Body of pancreas (tissue), 4 donors: ENCODE results near the gene RHNO1. TPM values are rescaled to one million over a fixed set of nuclear protein-coding genes. Genes with fewer than 3 reads are reported as not detected.

ENCODE experiments used
- ATAC-seq: fragments of 150-250 bp; one replicate; pipeline ENCODE4 v1.9.1; 2016
- DNase-seq, 4 donors: peaks; one replicate each; pipeline ENCODE4 v3.0.0-alpha.2; 2019
- H3K27ac ChIP-seq, 4 donors: fragments of 200-600 bp; sonication (generic); 1 replicate in 3 of 4; 2 replicates in 1 of 4; pipeline versions ENCODE4 v1.5.1 to v1.6.1; 2016 to 2019; ENCODE audit warnings: mild to moderate bottlenecking in 1 of 4, mixed read lengths in 1 of 4, moderate library complexity in 1 of 4
- H3K27me3 ChIP-seq, 2 donors: fragments of 200-600 bp; sonication (generic); one replicate each; pipeline ENCODE4 v1.6.0; 2016; ENCODE audit warnings: mild to moderate bottlenecking in 1 of 2
- H3K36me3 ChIP-seq, 2 donors: fragments of 200-600 bp; sonication (generic); replicated peaks in 1 of 2; 2 replicates each; pipeline ENCODE4 v1.5.1; 2016; ENCODE audit warnings: low read depth in 2 of 2; ENCODE audit not compliant: insufficient read depth in 1 of 2
- H3K4me1 ChIP-seq: fragments of 200-600 bp; sonication (generic); one replicate; pipeline ENCODE4 v1.6.0; 2016
- H3K4me3 ChIP-seq, 2 donors: fragments of 200-600 bp; sonication (generic); 1 replicate in 1 of 2; 2 replicates in 1 of 2; pipeline ENCODE4 v1.5.1; 2016 to 2019
- H3K9me3 ChIP-seq, 3 donors: fragments of 200-600 bp; sonication (generic); 1 replicate in 2 of 3; 2 replicates in 1 of 3; pipeline ENCODE4 v1.5.1; 2016
- CTCF ChIP-seq, 7 experiments: fragments of 450-650 bp in 4 of 7; fragments of 200-600 bp in 3 of 7; sonication (generic) in 3 of 7; IDR thresholded peaks; one replicate each; pipeline ENCODE4 v1.5.1; 2016 to 2019; ENCODE audit warnings: antibody characterized with exemption in 7 of 7
- POLR2A ChIP-seq, 3 donors: fragments of 450-650 bp; IDR thresholded peaks; one replicate each; pipeline ENCODE4 v1.6.1; 2016; ENCODE audit warnings: antibody characterized with exemption in 3 of 3, mild to moderate bottlenecking in 2 of 3
- WGBS, 2 donors: methylation state at CpG; one replicate each; pipeline ENCODE4 v1.1.5; 2017; 5-methylcytosine and 5-hydroxymethylcytosine counted together
- intact Hi-C: fragments of 100-400 bp; cut with DNase I; formaldehyde crosslinking; loops from one replicate; pipeline ENCODE4 v1.15.1; 2023
- total RNA-seq, 2 donors: library from RNA; depleted of rRNA; stranded (reverse); fragments of >200 nt; gene quantifications; one replicate each; pipeline ENCODE4 v1.1.0, GENCODE V29; 2016

RHNO1 gene
- total RNA-seq, 2 donors from 2014 or later, result 6.0 to 10.9 TPM

GRCh38 chr12:2884810-2885209, 7.8 kb downstream of the RHNO1 start:
- H3K36me3 ChIP-seq, result no peaks in the 10 kb centered on the region
- H3K27me3 ChIP-seq, result no peaks in the 10 kb centered on the region
- TF ChIP-seq POLR2A (IDR thresholded peaks at IDR 0.05), result no peak
- no peak for TF ChIP-seq CTCF (IDR thresholded peaks at IDR 0.05)
- no peaks in the 10 kb centered on the region for H3K9me3 ChIP-seq
- H3K4me1 ChIP-seq, result no peaks in the 10 kb centered on the region
- DNase-seq, result no peak
- intact Hi-C loops, result no loop called here
- no peak overlapping the region for H3K27ac ChIP-seq
- no peak overlapping the region for H3K4me3 ChIP-seq
- no peak for ATAC-seq
- 42 to 43% methylated on average over 2 of the region's 2 CpGs for WGBS, 2 donors

DNA sequence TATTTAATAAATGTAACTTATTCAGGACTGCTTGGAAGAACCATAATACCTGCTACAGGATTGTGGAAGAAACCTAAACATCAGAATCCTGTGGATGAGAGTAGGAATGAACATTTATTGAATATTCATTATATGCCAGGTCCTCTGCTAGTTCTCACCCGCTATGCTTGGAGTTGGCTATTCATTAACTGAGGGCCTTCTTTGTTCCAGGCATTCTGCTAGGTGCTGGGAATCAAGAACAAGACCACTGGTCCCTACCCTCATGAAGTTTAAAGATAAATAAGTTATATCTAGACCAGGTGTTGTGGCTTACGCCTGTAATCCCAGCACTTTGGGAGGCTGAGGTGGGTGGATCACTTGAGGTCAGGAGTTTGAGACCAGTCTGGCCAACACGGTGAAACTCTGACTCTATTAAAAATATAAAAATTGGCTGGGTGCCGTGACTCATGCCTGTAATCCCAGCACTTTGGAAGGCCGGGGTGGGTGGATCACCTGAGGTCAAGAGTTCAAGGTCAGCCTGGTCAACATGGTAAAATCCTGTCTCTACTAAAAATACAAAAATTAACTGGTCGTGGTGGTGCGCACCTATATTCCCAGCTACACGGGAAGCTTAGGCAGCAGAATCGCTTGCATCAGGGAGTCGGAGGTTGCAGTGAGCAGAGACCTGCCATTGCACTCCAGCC, 9.9 kb downstream of the RHNO1 start:
- no peaks in the 10 kb centered on the region for H3K27me3 ChIP-seq
- intact Hi-C loops, result no loop called here
- no peaks in the 10 kb centered on the region for H3K36me3 ChIP-seq
- peaks cover 10% of the 10 kb centered on the region for H3K4me1 ChIP-seq
- no peaks in the 10 kb centered on the region for H3K9me3 ChIP-seq
- no peak for TF ChIP-seq CTCF (IDR thresholded peaks at IDR 0.05)
- no peak for TF ChIP-seq POLR2A (IDR thresholded peaks at IDR 0.05)
- 58 to 70% methylated on average over 7 to 10 of the region's 10 CpGs for WGBS, 2 donors
- DNase-seq (no peak), ATAC-seq (no peak)
- H3K4me3 ChIP-seq, result no peak overlapping the region
- no peak overlapping the region for H3K27ac ChIP-seq

GRCh38 chr12:2890001-2890387, 13.0 kb downstream of the RHNO1 start:
- H3K4me1 ChIP-seq, result peaks cover 11% of the 10 kb centered on the region
- ATAC-seq (no peak), DNase-seq (no peak)
- WGBS, 2 donors, result 67 to 69% methylated on average over 10 of the region's 10 CpGs
- TF ChIP-seq POLR2A (IDR thresholded peaks at IDR 0.05) (no peak), CTCF (IDR thresholded peaks at IDR 0.05) (no peak)
- H3K27ac ChIP-seq, result peak overlapping the region; percentile 82 to 89 (median 88)
- H3K36me3 ChIP-seq, result no peaks in the 10 kb centered on the region
- intact Hi-C loops, result no loop called here
- H3K27me3 ChIP-seq, result no peaks in the 10 kb centered on the region
- H3K9me3 ChIP-seq, result no peaks in the 10 kb centered on the region
- H3K4me3 ChIP-seq, result peak overlapping the region in 1 of 2 donors; percentile 53

GRCh38 chr12:2890388-2891239, 13.6 kb downstream of the RHNO1 start, which contains the start of gene TULP3:
TULP3 (plus strand) TSS chr12:2890891; CDS start chr12:2890948, 57 bp downstream.
- DNase-seq, result peak; percentile 99
- ATAC-seq, result peak; percentile 99
- peak in 3 of 7 experiments; percentile 14 to 26 (median 19) for TF ChIP-seq CTCF (IDR thresholded peaks at IDR 0.05)
- peak; percentile 67 to 85 (median 85) for TF ChIP-seq POLR2A (IDR thresholded peaks at IDR 0.05)
- H3K27ac ChIP-seq, result peak within 1 kb of the TSS; percentile 82 to 89 (median 88)
- intact Hi-C loops, result no loop called here
- H3K27me3 ChIP-seq, result no peaks in the 10 kb centered on the region
- peak within 1 kb of the TSS; percentile 53 to 59 for H3K4me3 ChIP-seq
- H3K9me3 ChIP-seq, result no peaks in the 10 kb centered on the region
- no peaks in the 10 kb centered on the region for H3K36me3 ChIP-seq
- H3K4me1 ChIP-seq, result peaks cover 11% of the 10 kb centered on the region
- WGBS, 2 donors, result 0 to 1% methylated on average over 9 to 71 of the region's 83 CpGs
